NK-92 treated with Interleukin-12 subunit alpha and Interleukin-12 subunit beta, amount 100 ng/mL, for 24 hours (cell line): Measurements from ENCODE around the gene RBMS1.
A peak's percentile ranks its signal among the peaks of the same experiment; 100 is the strongest.
"Not testable (repeated sequence)": the region's sequence is repeated elsewhere in the genome, so short reads cannot be mapped to it uniquely, and the experiment has no call there.

Source experiments
- DNase-seq: peaks from one replicate; lab custom pipeline; 2025; lab: John Stamatoyannopoulos, UW

RBMS1 gene

DNA sequence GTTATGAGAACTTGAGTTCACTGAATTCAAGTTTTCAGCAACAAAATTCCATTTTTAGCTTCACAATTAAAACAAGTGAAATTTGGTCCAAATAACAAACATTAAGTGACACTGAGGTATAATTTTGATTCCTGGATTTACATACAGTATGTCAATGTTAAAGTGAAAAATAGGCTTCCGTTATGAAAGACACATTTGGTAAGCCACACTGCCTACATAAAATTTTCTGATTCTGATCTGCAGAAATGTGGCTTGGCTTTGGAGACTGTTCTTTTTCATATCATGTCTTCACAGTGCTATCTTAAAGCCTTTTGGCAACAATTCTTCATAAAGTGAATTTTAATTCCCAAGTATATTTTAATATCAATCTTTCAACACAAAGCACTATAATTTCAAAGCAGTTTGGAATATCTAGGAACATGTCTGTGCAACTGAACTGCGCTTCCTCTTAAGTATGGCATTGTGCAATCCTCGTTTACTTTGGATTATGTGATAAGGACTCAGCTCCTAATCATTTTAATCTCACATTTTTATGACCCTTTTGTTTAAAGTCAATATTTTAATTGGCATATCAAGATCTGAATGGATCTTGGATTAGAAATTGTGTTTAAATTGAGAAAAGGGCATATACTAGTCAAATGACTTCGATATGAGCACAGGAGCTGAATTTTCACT lies 60.0 kb downstream of the RBMS1 start:
- no peak for DNase-seq

DNA sequence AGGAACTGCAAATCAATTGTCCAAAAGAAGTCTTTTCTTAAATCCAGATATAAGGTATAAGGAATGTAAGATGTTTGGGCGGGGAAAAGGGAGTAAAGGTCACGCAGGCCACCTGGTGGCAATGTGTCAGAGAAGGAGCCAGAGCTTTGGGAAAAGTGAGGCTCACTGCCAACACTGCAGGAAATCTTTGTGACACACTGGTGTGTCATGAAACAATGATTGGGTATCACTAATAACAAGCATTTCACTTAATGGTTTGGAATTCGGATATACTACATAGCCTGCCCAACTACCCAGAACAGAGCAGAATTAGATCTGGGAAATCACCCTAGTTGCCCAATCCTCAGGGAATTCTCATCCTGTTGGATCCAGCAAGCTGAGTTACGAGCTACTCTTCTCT lies 61.0 kb downstream of the RBMS1 start:
- no peak for DNase-seq

DNA sequence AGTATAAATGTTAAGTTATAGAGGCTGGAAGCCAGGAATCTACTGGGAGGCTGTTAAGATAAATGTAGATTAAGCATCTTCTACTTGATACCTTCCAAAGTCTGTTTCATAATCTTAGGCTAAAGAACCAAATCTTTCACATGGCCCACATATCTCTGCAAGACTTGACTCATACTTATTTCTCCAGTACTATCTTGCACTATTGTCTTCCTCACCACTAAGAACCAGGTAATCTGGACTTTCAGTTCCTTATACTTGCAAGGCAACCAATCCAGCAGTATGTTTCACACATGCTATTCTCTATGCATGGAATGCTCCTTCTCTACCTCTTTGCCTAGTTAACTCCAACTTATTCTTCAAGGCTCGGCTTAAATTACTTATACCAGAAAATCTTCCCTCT lies 62.2 kb downstream of the RBMS1 start:
- no peak for DNase-seq

DNA sequence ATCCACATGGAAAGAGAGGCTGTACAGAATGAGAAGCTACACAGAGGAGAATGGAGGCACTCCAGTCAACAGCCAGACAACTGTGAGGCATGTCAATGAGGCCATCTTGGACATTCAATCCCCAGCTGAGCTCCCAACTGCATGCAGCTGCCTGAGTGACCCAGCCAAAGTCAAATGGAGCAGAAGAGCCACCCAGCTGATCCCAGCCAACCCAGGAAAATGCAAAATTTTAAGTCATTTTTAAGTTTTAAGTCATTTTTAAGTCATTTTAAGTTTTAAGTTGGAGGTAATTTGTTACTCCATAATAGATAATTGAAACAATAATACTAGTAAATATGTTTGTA lies 63.6 kb downstream of the RBMS1 start:
- no peak for DNase-seq

DNA sequence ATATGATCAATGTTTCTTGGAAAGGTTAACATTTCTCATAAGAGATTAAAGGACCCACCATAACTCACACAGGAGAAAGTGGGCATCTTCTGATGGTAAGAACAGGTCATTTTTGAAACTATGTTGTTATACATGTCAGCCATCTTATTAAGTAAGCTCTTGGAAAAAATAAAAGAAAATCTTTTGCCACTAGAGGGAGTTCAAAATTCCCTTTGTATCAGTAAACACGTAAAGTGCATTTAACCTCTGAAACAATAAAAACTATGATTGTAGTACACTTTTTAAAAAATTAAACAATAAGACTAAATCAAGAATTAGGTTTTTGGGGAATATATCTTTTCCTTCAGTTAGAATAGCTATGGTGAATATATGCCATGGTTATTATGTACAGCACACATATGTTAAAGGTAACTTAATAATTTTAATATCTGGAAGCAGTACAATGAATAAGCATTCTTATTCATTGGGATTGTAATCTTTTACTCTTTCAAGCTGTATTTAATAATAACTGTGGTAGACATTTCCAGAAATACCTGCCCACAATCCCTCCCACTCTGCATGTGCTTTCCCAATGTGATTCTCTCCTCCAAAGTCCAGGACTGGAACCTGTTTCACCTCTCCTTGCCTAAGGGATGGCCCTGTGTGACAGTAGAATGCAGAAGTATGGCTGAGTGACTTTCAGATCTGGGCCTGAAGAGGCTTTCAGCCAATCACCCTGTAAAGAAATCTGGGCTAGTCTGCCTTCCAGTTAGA lies 64.2 kb downstream of the RBMS1 start:
- no peak for DNase-seq

DNA sequence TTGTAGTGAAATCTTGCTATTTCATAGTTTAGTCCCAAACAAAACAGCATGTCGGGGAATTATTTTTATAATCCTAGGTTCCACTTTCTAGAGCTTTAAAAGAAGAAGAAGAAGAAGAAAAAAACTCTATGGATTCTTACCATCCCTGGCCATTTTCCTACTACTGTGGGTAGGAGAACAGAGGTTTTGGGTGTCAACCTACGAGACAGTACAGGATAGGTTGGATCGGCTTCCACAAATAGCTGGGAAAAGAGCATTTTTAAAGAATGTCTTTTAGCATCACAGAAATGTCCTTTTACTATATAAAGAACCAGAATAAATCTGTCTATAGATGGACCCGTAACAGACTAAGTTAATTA lies 65.2 kb downstream of the RBMS1 start:
- no peak for DNase-seq

DNA sequence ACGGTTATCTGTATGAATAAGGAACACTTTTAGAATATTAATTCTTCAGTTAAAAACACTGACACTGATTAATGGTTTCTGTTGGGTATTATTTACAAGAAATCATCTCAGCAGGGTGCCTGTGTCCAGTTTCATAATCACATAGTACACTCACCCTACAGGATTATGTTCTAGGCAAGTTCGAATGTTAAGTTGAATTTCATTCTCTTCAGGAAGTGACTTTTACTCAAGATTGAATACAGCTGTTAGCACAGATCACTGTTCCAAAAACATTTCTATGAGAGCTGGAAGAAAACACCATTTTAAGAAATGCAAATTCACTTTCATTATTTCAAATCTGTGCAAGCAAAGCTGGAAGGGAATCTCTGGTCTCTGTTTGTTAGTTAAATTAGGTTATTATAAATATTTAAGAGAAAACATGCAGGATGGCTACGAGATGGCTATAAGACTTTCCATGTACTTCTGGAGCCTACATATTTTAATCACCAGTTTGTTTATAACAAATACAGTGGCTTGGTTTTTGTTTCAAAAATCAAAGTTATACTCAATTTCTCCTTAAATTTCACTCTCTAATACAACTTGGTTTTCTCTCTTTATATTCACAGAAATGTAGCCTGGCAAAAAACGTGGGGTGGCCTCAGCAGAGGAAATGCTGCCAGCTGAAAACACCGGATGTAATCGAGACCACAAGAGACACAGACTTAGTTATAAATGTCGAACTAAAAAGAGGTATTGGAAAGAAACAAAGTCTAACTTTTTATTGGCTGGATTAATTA lies 65.8 kb downstream of the RBMS1 start:
- DNase-seq = peak; percentile 18

DNA sequence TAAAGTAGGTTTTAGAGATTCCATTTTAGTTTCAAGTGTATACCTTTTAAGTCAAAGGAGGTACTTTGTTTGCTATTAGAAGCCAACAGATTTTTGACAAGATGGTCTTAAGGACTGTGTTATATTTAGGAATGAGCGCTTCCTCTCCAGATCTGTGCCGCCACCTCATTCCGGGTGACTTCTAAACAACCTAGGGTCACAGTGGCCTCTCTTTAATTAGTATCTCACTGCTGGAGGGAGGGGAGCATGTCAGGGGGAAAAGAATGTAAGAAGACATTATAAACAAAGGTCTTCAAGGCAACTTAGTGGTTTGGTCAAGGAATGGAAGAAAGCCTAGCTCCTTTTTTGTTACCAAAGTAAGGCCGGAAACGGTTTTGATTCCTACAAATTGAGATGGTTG lies 67.0 kb downstream of the RBMS1 start:
- no peak for DNase-seq

DNA sequence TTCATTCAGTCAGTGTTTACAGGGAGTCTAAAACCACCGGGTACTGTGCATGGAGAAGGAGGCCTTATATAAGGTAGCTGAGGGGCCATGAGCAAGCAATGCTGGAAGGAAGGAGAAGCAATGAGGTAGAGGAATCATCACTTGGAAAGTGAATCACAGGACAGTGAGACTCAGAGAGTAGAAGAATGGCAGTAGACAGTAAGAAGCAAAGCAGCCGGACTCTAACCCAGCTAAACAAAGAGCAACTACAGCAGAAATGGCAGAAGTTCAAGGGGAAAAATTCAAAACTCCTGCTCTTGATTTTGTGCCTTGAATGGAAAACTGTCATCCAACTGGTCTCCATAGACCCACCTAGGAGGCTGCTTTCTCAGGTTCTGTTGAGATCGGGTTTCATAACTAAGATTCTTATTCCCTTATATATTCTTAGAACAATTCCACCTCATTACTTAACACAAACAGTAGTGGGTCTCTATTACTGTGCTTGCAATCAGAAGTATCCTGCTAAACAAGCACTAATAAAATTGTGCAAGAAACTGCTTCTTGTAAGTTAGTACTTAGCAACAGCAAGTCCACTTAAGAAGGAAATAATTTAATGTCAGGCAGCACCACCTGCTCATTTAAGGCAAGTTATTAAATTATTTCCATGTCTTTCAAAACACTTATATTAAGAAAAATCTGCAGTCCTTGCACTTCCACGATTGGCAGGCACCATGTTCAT lies 68.0 kb downstream of the RBMS1 start:
- DNase-seq = no peak

DNA sequence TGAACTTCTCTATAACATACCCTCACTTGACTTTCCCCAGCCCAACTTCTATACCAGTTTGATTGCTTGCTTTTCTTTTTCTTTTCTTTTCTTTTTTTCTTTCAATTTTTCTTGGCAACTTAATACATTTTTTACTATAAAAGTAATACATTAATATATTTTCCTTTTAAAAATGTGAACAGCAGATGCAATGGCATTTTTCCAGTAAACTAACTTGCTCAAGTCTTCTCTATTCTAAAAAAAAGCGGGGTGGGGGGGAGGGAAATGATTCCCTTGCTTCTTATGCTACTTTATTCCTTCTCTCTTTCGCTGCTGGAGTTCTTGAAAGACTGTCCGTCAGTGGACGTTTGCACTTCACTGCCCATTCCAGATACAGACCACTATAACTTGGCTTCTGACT lies 70.5 kb downstream of the RBMS1 start:
- no peak for DNase-seq

DNA sequence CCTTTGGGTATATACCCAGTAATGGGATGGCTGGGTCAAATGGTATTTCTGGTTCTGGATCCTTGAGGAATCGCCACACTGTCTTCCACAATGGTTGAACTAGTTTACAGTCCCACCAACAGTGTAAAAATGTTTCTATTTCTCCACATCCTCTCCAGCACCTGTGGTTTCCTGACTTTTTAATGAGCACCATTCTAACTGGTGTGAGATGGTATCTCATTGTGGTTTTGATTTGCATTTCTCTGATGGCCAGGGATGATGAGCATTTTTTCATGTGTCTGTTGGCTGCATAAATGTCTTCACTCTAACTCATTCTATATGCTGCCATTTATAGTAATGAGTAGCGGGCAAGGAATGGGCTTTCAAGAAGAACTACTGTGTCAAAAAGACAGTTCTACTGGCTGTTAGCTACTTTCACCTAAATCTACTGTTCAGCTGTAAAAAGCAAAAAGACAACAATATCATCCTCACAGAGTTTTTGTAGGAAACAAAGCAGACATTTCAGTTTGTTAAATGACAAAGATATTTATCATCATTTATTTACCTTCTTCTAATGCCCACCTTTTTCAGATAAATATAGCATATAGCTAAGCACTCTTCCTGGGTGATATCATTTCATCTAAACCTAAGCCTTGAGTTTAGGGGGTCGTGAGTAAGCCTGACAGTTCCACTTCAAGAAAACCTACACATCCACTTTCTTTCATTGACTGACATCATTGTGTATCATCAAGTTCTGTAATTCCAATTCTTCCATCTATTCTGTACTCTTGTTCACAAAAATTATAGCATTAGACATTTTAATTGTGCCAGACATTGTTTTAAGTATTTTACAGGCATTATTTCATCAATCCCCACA lies 71.7 kb downstream of the RBMS1 start:
- DNase-seq = not testable (repeated sequence)

DNA sequence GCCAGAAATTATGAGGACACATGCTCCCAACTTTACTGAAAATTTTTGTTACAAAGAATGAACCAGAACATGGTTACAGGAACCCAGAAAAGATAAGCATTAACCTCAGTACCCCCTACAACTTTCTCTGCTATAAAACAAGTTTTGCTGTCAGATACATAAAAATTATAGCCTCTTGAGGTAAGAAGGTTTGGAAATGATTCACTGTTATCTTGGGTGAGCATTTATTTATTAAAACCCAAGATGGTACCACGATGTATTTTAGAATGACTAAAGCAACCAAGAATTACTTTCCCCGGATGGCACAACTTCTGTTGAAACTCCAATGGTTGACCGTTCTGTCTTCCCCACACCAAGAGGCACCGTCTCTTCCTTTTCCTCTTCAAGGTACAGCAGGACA lies 72.9 kb downstream of the RBMS1 start:
- DNase-seq = no peak

DNA sequence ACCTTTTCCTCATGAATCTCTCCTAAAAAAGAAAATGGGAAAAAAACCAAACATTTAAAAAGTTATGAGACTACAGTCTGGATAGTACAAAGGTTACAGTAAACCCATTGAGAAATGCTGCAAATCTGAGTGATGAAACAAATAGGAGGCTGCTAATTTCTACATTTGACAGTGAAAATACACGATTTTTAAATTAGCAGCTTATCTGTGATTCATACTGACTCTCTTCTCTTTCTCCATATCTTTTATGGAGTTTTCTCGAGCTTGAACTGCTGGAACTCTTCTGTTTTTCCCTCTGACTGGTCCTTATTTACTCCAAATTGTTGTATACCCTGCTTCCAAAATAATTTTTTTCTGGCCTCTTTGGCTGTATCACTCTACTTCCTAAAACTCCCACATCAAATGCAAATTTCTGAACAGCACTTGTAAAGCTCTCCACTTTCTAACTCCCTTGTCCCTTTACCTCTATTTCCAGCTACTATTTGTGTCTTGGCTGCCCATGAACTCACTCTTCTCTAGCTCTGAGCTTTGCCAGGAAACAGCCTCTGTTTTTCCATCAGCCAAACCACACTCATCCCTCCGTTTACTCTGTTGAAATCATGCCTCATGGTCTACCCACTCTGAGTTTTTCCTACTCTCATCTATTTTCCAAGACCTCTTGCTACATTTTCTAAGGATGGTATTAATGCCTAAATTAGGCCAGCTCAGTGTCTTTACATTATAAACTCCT lies 73.7 kb downstream of the RBMS1 start:
- no peak for DNase-seq

DNA sequence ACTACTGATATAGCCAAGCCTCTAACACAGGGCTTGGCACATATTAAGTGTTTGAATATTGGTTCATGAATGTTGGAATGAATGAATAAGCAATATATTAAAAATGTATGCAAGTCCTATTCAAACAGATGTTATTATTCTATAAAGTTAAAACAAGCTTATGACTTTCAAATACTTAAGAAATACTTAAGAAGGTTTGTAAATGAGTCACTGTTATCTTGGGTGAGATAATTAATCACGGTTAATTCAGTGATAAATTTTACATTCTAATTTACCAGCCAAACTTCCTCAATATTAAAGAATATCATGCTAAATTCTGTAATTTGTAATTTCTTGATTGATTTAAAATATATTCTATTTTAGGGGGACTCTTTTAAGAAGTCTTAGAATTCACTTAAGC lies 74.8 kb downstream of the RBMS1 start:
- no peak for DNase-seq

DNA sequence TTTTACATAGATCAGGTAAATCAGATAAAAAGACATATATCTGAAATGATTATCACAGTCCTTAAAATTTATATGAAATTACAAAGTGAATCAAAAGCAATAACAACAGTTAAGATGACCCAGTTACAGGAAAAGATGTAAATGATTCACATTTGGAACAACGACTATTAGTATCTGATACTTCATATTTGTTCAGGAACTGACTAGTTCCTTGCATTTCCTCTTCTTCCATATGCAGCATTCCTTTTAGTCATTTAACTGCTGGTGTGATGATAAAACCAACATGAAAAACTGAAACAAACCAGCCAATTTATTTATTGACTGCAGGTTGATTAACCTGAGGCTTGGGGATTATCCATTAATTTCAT lies 75.2 kb downstream of the RBMS1 start:
- no peak for DNase-seq

DNA sequence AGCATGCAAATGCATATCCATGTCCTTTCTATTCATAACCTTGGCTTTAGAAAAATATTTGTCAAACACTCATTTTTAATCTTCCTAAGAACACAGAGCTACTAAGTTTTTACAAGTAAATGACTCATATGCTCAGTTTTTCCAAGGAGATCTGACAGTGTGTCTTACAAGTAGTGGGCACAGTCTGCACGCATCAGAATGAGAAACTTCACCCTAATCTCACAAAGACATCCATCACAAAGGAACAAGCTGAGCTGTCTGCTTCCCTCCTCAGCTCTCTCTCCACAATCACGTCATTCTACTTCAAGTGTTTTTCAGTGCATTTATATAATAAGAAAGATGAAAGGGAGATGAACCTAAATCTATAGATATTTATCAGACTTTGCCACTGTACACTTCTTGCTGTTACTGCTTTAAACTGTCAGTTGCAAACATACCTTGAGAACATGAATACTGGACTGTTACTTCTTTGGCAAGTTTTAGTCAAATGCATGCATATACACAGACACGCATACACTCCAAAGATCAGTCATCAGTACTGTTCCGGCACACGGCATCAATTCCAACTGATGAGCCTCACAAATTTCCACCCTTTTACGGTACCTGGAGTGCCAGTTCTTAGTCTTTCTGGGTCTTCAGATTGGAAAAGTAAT lies 75.7 kb downstream of the RBMS1 start:
- no peak for DNase-seq

DNA sequence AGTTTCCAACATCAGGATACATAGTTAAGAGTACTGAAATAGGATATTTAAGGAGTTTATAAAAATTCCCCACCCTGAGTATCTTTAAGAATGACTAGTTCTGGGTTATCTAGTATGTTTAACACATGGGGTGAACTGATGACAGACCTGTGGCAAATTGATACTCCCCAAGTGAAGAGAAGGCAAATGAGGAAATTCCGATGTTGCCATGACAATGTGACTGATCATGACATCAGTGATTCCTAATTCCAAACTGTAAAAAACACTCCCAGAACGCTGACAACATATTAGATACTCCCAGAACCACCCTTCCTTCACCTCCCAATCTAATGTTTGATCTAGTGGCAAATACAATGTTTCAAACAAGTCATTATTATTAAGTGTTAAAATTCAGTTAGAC lies 77.6 kb downstream of the RBMS1 start:
- no peak for DNase-seq

DNA sequence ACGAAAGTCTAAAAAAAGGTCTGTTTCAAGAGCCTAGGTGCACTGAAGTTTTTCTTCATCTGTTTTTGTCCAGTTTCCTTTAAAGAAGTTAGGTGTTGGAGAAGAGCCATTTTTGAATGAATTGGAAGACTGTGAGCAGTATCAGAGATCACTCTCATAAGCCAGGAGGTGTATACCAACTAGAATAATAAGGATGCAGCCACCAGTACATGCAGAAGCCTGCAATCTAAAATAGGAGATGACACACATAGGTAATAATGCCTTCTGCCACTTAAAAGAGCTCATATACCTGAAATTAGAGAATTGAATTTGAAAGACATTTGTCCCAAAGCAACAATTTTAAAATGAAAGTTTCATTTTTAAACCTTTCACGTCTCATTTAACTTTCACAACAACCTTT lies 81.7 kb downstream of the RBMS1 start:
- no peak for DNase-seq

DNA sequence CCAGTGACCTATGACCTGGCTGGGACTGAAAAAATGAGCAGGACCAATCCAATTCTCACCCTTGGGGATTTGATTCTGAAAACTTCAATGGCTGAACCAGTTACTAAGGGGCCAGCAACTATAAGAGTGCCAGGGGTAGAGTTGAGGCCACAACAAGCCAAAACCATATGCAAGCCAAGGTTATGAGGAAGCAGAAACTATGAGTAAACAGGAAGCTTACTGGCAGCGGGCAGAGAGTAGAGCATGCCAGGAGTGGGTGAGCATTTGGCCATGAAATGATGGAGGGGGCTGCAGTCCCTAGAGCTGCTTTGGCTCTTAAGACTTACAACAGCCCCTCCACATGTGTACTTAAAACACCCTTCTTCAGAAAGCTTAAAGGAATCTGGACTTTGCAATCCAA lies 82.4 kb downstream of the RBMS1 start:
- no peak for DNase-seq

DNA sequence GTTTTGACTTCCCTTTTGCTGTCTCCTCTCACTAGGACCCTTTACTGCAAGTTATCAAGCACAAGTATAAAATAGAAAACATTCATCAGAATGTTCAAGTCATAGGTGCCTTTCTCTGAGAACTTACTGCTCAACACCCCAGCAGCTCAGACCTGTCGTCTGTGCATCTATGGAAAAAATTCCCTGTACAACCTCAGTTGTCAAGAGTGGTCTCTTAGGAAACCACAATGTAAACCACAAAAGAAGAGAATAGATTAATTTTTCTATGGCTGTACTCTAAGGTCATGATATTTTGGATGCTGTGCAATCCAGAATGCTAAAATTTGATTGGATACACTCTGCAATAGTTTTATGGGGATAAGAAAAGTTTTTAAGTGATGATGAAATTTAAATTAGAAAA lies 84.1 kb downstream of the RBMS1 start:
- no peak for DNase-seq

DNA sequence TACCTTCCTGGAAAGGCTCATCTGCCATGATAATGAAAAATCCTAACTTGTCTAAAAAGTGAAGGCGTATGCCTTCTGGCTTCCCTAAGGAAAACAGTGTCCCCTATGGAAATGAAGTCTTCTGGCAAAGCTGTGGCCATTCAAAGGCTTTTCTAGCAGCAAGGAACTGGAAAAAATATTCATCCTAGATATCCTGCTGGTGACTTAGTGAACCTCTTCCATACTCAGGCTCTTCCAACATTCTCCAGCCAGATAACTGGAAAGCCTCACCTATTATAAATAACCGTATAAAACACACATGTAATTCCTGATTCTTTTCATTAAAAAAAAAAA lies 84.7 kb downstream of the RBMS1 start:
- no peak for DNase-seq
